Activated naive CD8-positive, alpha-beta T cell treated with anti-CD3 and anti-CD28 coated beads, Interleukin-2, amount 10 ng/mL, durations not matched to agents 7 days and 5 days (primary cell): ENCODE data around the gene MAN1C1. TPM values are rescaled to one million over a fixed set of nuclear protein-coding genes. Genes with fewer than 3 reads are reported as not detected.

ENCODE experiments used
- ATAC-seq: fragments of 150-1000 bp; cut with Tn5 transposase; one replicate; pipeline ENCODE4 v1.10.0; 2021; ENCODE audit warnings: low read depth, moderate library complexity
- POLR2A ChIA-PET: fragments of 350-600 bp; sonication (Branson Sonifier 250); formaldehyde crosslinking; loops from one replicate; lab custom pipeline; 2021; ENCODE audit warnings: antibody characterized with exemption; lab: Charles Lee
- DNase-seq: peaks from one replicate; pipeline ENCODE4 v3.0.0; 2021
- H3K27ac Mint-ChIP-seq: one replicate; pipeline ENCODE4 v1.8.0; 2022; ENCODE audit warnings: mild to moderate bottlenecking, mixed read lengths
- H3K27me3 Mint-ChIP-seq: one replicate; pipeline ENCODE4 v1.8.0; 2022; ENCODE audit warnings: mild to moderate bottlenecking, moderate library complexity, mixed read lengths
- H3K36me3 Mint-ChIP-seq: one replicate; pipeline ENCODE4 v1.8.0; 2021; ENCODE audit warnings: mild to moderate bottlenecking, mixed read lengths
- H3K4me1 Mint-ChIP-seq: one replicate; pipeline ENCODE4 v1.8.0; 2021; ENCODE audit warnings: mixed read lengths
- H3K4me3 Mint-ChIP-seq: one replicate; pipeline ENCODE4 v1.8.0; 2022; ENCODE audit warnings: mild to moderate bottlenecking, moderate library complexity, mixed read lengths
- H3K9me3 Mint-ChIP-seq: one replicate; pipeline ENCODE4 v1.8.0; 2021; ENCODE audit warnings: mixed read lengths
- total RNA-seq, 2 experiments: library from RNA; stranded (reverse); gene quantifications; one replicate each; pipeline ENCODE4 v1.2.3, GENCODE V29; 2021

The MAN1C1 gene
- total RNA-seq, 2 experiments from 2014 or later, result 20.5 to 20.9 TPM

GRCh38 chr1:25807480-25808390 lies 191.1 kb downstream of the MAN1C1 start:
- no peaks in the 10 kb centered on the region for H3K9me3 Mint-ChIP-seq
- POLR2A ChIA-PET, result interaction anchor here (0.7 kb wide), 1 partner anchor 246 kb away, joined by 3 read pairs; no protein-coding TSS in a partner anchor
- H3K27ac Mint-ChIP-seq, result no peak overlapping the region
- H3K36me3 Mint-ChIP-seq, result no peaks in the 10 kb centered on the region
- no peaks in the 10 kb centered on the region for H3K27me3 Mint-ChIP-seq
- no peak overlapping the region for H3K4me3 Mint-ChIP-seq
- peaks cover 8% of the 10 kb centered on the region for H3K4me1 Mint-ChIP-seq
- ATAC-seq (no peak), DNase-seq (no peak)

- Mint-ChIP-seq H3K36me3 (no peaks in the 10 kb centered on the region), H3K27ac (no peak overlapping the region), H3K9me3 (no peaks in the 10 kb centered on the region), H3K27me3 (no peaks in the 10 kb centered on the region), H3K4me3 (no peak overlapping the region), H3K4me1 (peaks cover 3% of the 10 kb centered on the region)
- DNase-seq, result no peak
- ATAC-seq, result no peak
- POLR2A ChIA-PET, result interaction anchor here (0.7 kb wide), 1 partner anchor 245 kb away, joined by 3 read pairs; no protein-coding TSS in a partner anchor
Measured at GRCh38 chr1:25808481-25809244, 192.1 kb downstream of the MAN1C1 start.

GRCh38 chr1:25809283-25809926 lies 192.8 kb downstream of the MAN1C1 start:
- Mint-ChIP-seq H3K4me3 (no peak overlapping the region), H3K9me3 (no peaks in the 10 kb centered on the region), H3K36me3 (no peaks in the 10 kb centered on the region), H3K4me1 (peaks cover 3% of the 10 kb centered on the region), H3K27me3 (no peaks in the 10 kb centered on the region), H3K27ac (no peak overlapping the region)
- ATAC-seq (no peak), DNase-seq (no peak)
- POLR2A ChIA-PET, result no interaction called here

- Mint-ChIP-seq H3K9me3 (no peaks in the 10 kb centered on the region), H3K27me3 (no peaks in the 10 kb centered on the region), H3K4me3 (no peak overlapping the region), H3K27ac (no peak overlapping the region), H3K36me3 (no peaks in the 10 kb centered on the region), H3K4me1 (peaks cover 3% of the 10 kb centered on the region)
- DNase-seq (no peak), ATAC-seq (no peak)
- POLR2A ChIA-PET, result no interaction called here
Measured at GRCh38 chr1:25809929-25810328, 193.3 kb downstream of the MAN1C1 start.

- Mint-ChIP-seq H3K27ac (no peak overlapping the region), H3K4me1 (peaks cover 3% of the 10 kb centered on the region), H3K4me3 (no peak overlapping the region), H3K27me3 (no peaks in the 10 kb centered on the region), H3K36me3 (no peaks in the 10 kb centered on the region), H3K9me3 (no peaks in the 10 kb centered on the region)
- POLR2A ChIA-PET, result interaction anchor here (1.1 kb wide), 1 partner anchor 202 kb away, joined by 3 read pairs; no protein-coding TSS in a partner anchor
- DNase-seq (peak; percentile 90), ATAC-seq (peak; percentile 69)
Measured at GRCh38 chr1:25810341-25811299, 194.0 kb downstream of the MAN1C1 start.

- no peak overlapping the region for H3K4me3 Mint-ChIP-seq
- ATAC-seq, result no peak
- POLR2A ChIA-PET, result interaction anchor here (1.1 kb wide), 1 partner anchor 203 kb away, joined by 3 read pairs; no protein-coding TSS in a partner anchor
- H3K27ac Mint-ChIP-seq, result no peak overlapping the region
- H3K4me1 Mint-ChIP-seq, result peaks cover 3% of the 10 kb centered on the region
- no peak for DNase-seq
- no peaks in the 10 kb centered on the region for H3K9me3 Mint-ChIP-seq
- H3K27me3 Mint-ChIP-seq, result no peaks in the 10 kb centered on the region
- no peaks in the 10 kb centered on the region for H3K36me3 Mint-ChIP-seq
Measured at GRCh38 chr1:25811384-25812082, 194.9 kb downstream of the MAN1C1 start.

- POLR2A ChIA-PET, result no interaction called here
Measured at GRCh38 chr1:25813071-25813733, 196.6 kb downstream of the MAN1C1 start.

GRCh38 chr1:25813734-25814471 lies 197.3 kb downstream of the MAN1C1 start:
- DNase-seq, result peak; percentile 27
- ATAC-seq, result no peak
- no peaks in the 10 kb centered on the region for H3K36me3 Mint-ChIP-seq
- no peak overlapping the region for H3K27ac Mint-ChIP-seq
- peaks cover 13% of the 10 kb centered on the region for H3K4me1 Mint-ChIP-seq
- no peaks in the 10 kb centered on the region for H3K9me3 Mint-ChIP-seq
- no peaks in the 10 kb centered on the region for H3K27me3 Mint-ChIP-seq
- no peak overlapping the region for H3K4me3 Mint-ChIP-seq
- POLR2A ChIA-PET, result no interaction called here

More at GRCh38 chr1:25813071-25813733, 196.6 kb downstream of the MAN1C1 start:
- DNase-seq (no peak), ATAC-seq (no peak)
- Mint-ChIP-seq H3K4me3 (no peak overlapping the region), H3K4me1 (peaks cover 6% of the 10 kb centered on the region), H3K9me3 (no peaks in the 10 kb centered on the region), H3K27me3 (no peaks in the 10 kb centered on the region), H3K36me3 (no peaks in the 10 kb centered on the region), H3K27ac (no peak overlapping the region)

- Mint-ChIP-seq H3K36me3 (no peaks in the 10 kb centered on the region), H3K4me1 (peaks cover 18% of the 10 kb centered on the region), H3K9me3 (no peaks in the 10 kb centered on the region), H3K4me3 (no peak overlapping the region), H3K27ac (no peak overlapping the region), H3K27me3 (no peaks in the 10 kb centered on the region)
- peak; percentile 9 for DNase-seq
- no peak for ATAC-seq
- POLR2A ChIA-PET, result no interaction called here
Measured at GRCh38 chr1:25814549-25815087, 198.0 kb downstream of the MAN1C1 start.

GRCh38 chr1:25815208-25816111 lies 198.9 kb downstream of the MAN1C1 start:
- H3K27me3 Mint-ChIP-seq, result no peaks in the 10 kb centered on the region
- H3K4me1 Mint-ChIP-seq, result peaks cover 18% of the 10 kb centered on the region
- no peaks in the 10 kb centered on the region for H3K9me3 Mint-ChIP-seq
- POLR2A ChIA-PET, result no interaction called here
- no peak overlapping the region for H3K4me3 Mint-ChIP-seq
- H3K36me3 Mint-ChIP-seq, result no peaks in the 10 kb centered on the region
- no peak for DNase-seq
- no peak for ATAC-seq
- H3K27ac Mint-ChIP-seq, result no peak overlapping the region
